Right atrium auricular region (tissue), 2 donors: ENCODE data around the gene PAPOLG. TPM values are rescaled to one million over a fixed set of nuclear protein-coding genes. Genes with fewer than 3 reads are reported as not detected.

Experiments
- DNase-seq: peaks from one replicate; pipeline ENCODE4 v3.0.0-alpha.2; 2019; ENCODE audit warnings: low spot score
- H3K27ac ChIP-seq, 2 donors: fragments of 200-600 bp; sonication (generic); 1 replicate in 1 of 2; 2 replicates in 1 of 2; pipeline ENCODE4 v1.5.1; 2016 to 2019
- H3K27me3 ChIP-seq, 2 donors: fragments of 200-600 bp; sonication (generic); one replicate each; pipeline versions ENCODE4 v1.5.1 to v1.6.0; 2017 to 2019
- H3K36me3 ChIP-seq: fragments of 200-600 bp; sonication (generic); one replicate; pipeline ENCODE4 v1.5.1; 2016
- H3K4me1 ChIP-seq, 2 donors: fragments of 200-600 bp; sonication (generic); one replicate each; pipeline versions ENCODE4 v1.5.1 to v1.6.0; 2017 to 2019
- H3K4me3 ChIP-seq, 2 donors: fragments of 200-600 bp; sonication (generic); 1 replicate in 1 of 2; 2 replicates in 1 of 2; pipeline ENCODE4 v1.5.1; 2017 to 2019; ENCODE audit warnings: mild to moderate bottlenecking in 1 of 2, moderate library complexity in 1 of 2
- H3K9me3 ChIP-seq, 2 donors: fragments of 200-600 bp; sonication (generic); one replicate each; pipeline ENCODE4 v1.5.1; 2019
- CTCF ChIP-seq, 2 donors: fragments of 200-600 bp; sonication (generic); IDR thresholded peaks; one replicate each; pipeline ENCODE4 v1.5.1; 2019; ENCODE audit warnings: antibody characterized with exemption in 2 of 2
- total RNA-seq, 2 donors: library from RNA; depleted of rRNA; stranded (reverse); fragments of >200 nt; gene quantifications; one replicate each; pipeline ENCODE4 v1.1.0, GENCODE V29; 2016

The PAPOLG gene
- 10 to 100 TPM in 1 of 2 donors, 1 to 10 TPM in 1; 9.4 to 10.6 TPM for total RNA-seq

- peaks cover 14% of the 10 kb centered on the region for H3K36me3 ChIP-seq
- peak within 1 kb of the TSS; percentile 92 to 95 for H3K27ac ChIP-seq
- H3K4me1 ChIP-seq, result peaks cover 0 to 9% of the 10 kb centered on the region in 2 donors
- no peak for TF ChIP-seq CTCF (IDR thresholded peaks at IDR 0.05)
- H3K4me3 ChIP-seq, result peak within 1 kb of the TSS; percentile 87 to 90
- H3K27me3 ChIP-seq, result no peaks in the 10 kb centered on the region
- no peaks in the 10 kb centered on the region for H3K9me3 ChIP-seq
- peak; percentile 92 for DNase-seq
Measured at GRCh38 chr2:60756097-60757087, at the start of gene PAPOLG. PAPOLG (plus strand) TSS chr2:60756268; CDS start chr2:60756479, 211 bp downstream.

GRCh38 chr2:60707750-60708371 lies 48.2 kb upstream of the PAPOLG start:
- Histone ChIP-seq H3K4me3 (no peak overlapping the region), H3K27ac (no peak overlapping the region), H3K36me3 (no peaks in the 10 kb centered on the region), H3K9me3 (no peaks in the 10 kb centered on the region), H3K4me1 (no peaks in the 10 kb centered on the region), H3K27me3 (no peaks in the 10 kb centered on the region)
- DNase-seq, result no peak
- TF ChIP-seq CTCF (IDR thresholded peaks at IDR 0.05), result peak; percentile 61 to 80

GRCh38 chr2:60708630-60709320 lies 47.3 kb upstream of the PAPOLG start:
- Histone ChIP-seq H3K27me3 (no peaks in the 10 kb centered on the region), H3K36me3 (no peaks in the 10 kb centered on the region), H3K27ac (no peak overlapping the region), H3K9me3 (no peaks in the 10 kb centered on the region), H3K4me3 (no peak overlapping the region), H3K4me1 (no peaks in the 10 kb centered on the region)
- TF ChIP-seq CTCF (IDR thresholded peaks at IDR 0.05), result no peak
- no peak for DNase-seq

- no peak for DNase-seq
- Histone ChIP-seq H3K4me3 (no peak overlapping the region), H3K27ac (no peak overlapping the region), H3K27me3 (no peaks in the 10 kb centered on the region), H3K9me3 (no peaks in the 10 kb centered on the region), H3K36me3 (no peaks in the 10 kb centered on the region), H3K4me1 (no peaks in the 10 kb centered on the region)
- TF ChIP-seq CTCF (IDR thresholded peaks at IDR 0.05), result no peak
Measured at GRCh38 chr2:60710707-60711106, 45.4 kb upstream of the PAPOLG start.

GRCh38 chr2:60715561-60715960 lies 40.5 kb upstream of the PAPOLG start:
- no peak overlapping the region for H3K4me3 ChIP-seq
- DNase-seq, result no peak
- no peaks in the 10 kb centered on the region for H3K36me3 ChIP-seq
- H3K27ac ChIP-seq, result no peak overlapping the region
- no peaks in the 10 kb centered on the region for H3K9me3 ChIP-seq
- H3K27me3 ChIP-seq, result no peaks in the 10 kb centered on the region
- no peak for TF ChIP-seq CTCF (IDR thresholded peaks at IDR 0.05)
- H3K4me1 ChIP-seq, result no peaks in the 10 kb centered on the region
